ENCODE measurements around the gene BMP7. TPM values are rescaled to one million over a fixed set of nuclear protein-coding genes. Genes with fewer than 3 reads are reported as not detected.

BMP7 gene
- total and polyA plus RNA-seq, 2 experiments from 2014 or later: 15.9 to 22.8 TPM

GRCh38 chr20:57210054-57210910, 56.2 kb downstream of the BMP7 start:
- H3K4me1 Mint-ChIP-seq: peaks cover 25% of the 10 kb centered on the region
- Histone ChIP-seq H3K36me3 (ENCODE audit: insufficient read depth) (no peaks in the 10 kb centered on the region), H3F3A (replicated peaks; ENCODE audit: low read depth) (no peaks in the 10 kb centered on the region), H2AFZ (no peak overlapping the region), H3K27me3 (ENCODE audit: insufficient read depth) (no peaks in the 10 kb centered on the region), H3K4me3 (no peak overlapping the region), H3K4me1 (ENCODE audit: insufficient read depth) (peaks cover 16% of the 10 kb centered on the region), H3K9me2 (ENCODE audit: insufficient read depth) (no peaks in the 10 kb centered on the region), H3K79me2 (replicated peaks; ENCODE audit: insufficient read depth) (no peaks in the 10 kb centered on the region), H3K27ac (ENCODE audit: low read depth) (0 out of 2 replicates have a peak overlapping the region, but pooled peaks have one; percentile 26), H3K4me2 (no peak overlapping the region), H4K20me1 (replicated peaks; ENCODE audit: insufficient read depth) (no peaks in the 10 kb centered on the region)
- H3K36me3 Mint-ChIP-seq (ENCODE audit: low read depth): peaks cover 3% of the 10 kb centered on the region
- H3K4me3 Mint-ChIP-seq: no peak overlapping the region
- H3K27me3 Mint-ChIP-seq (ENCODE audit: insufficient read depth, low read depth, poor library complexity): peaks cover 6% of the 10 kb centered on the region
- DNase-seq (ENCODE audit: low spot score) (no peak), ATAC-seq (no peak)
- H3K9me3 Mint-ChIP-seq: peaks cover 8% of the 10 kb centered on the region
- no peak overlapping the region; the same call in 1 of the 2 replicates for H3K27ac Mint-ChIP-seq
- no peak for TF ChIP-seq CREB1 (CRISPR knock-in tag; IDR thresholded peaks at IDR 0.05; ENCODE audit: low read depth)
- TF ChIP-seq ZNF114 (CRISPR knock-in tag; IDR thresholded peaks at IDR 0.05): no peak
- TF ChIP-seq CTCF (conservative IDR thresholded peaks at IDR 0.05; ENCODE audit: low read depth in 2 of 2): no peak

DNA sequence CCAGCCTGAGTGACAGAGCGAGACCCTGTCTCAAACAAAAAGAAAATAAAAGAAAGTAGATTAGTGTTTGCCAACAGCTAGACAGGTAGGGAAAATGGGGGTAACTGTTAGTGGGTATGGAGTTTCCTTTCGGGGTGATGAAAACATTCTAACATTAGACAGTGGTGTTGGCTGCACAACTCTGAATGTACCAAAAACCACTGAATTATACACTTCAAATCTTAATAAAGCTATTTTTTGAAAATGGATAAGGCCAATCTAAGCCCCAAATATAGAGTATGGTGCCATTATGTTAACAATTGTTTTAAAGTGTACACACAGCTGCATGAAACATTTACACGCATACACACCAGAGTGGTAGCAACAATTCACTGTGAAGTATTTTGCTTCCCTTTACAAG, 57.0 kb downstream of the BMP7 start:
- no peak overlapping the region for H3K4me3 ChIP-seq
- Mint-ChIP-seq H3K36me3 (ENCODE audit: low read depth) (peaks cover 3% of the 10 kb centered on the region), H3K27ac (no peak overlapping the region), H3K4me3 (no peak overlapping the region), H3K4me1 (peaks cover 25% of the 10 kb centered on the region), H3K9me3 (peaks cover 8% of the 10 kb centered on the region), H3K27me3 (ENCODE audit: insufficient read depth, low read depth, poor library complexity) (peaks cover 4% of the 10 kb centered on the region)
- no peak overlapping the region for H2AFZ ChIP-seq
- no peaks in the 10 kb centered on the region for H3K79me2 ChIP-seq (replicated peaks; ENCODE audit: insufficient read depth)
- H3K27me3 ChIP-seq (ENCODE audit: insufficient read depth): no peaks in the 10 kb centered on the region
- ATAC-seq (no peak), DNase-seq (ENCODE audit: low spot score) (no peak)
- no peak overlapping the region for H3K27ac ChIP-seq (ENCODE audit: low read depth)
- no peak overlapping the region for H3K4me2 ChIP-seq
- no peaks in the 10 kb centered on the region for H3K9me2 ChIP-seq (ENCODE audit: insufficient read depth)
- no peaks in the 10 kb centered on the region for H3F3A ChIP-seq (replicated peaks; ENCODE audit: low read depth)
- H3K4me1 ChIP-seq (ENCODE audit: insufficient read depth): peaks cover 16% of the 10 kb centered on the region
- no peaks in the 10 kb centered on the region for H4K20me1 ChIP-seq (replicated peaks; ENCODE audit: insufficient read depth)
- H3K36me3 ChIP-seq (ENCODE audit: insufficient read depth): no peaks in the 10 kb centered on the region
- no peak for TF ChIP-seq EZH2phosphoT487 (IDR thresholded peaks at IDR 0.05; ENCODE audit: unreplicated experiment)
- TF ChIP-seq, protein P1, sequence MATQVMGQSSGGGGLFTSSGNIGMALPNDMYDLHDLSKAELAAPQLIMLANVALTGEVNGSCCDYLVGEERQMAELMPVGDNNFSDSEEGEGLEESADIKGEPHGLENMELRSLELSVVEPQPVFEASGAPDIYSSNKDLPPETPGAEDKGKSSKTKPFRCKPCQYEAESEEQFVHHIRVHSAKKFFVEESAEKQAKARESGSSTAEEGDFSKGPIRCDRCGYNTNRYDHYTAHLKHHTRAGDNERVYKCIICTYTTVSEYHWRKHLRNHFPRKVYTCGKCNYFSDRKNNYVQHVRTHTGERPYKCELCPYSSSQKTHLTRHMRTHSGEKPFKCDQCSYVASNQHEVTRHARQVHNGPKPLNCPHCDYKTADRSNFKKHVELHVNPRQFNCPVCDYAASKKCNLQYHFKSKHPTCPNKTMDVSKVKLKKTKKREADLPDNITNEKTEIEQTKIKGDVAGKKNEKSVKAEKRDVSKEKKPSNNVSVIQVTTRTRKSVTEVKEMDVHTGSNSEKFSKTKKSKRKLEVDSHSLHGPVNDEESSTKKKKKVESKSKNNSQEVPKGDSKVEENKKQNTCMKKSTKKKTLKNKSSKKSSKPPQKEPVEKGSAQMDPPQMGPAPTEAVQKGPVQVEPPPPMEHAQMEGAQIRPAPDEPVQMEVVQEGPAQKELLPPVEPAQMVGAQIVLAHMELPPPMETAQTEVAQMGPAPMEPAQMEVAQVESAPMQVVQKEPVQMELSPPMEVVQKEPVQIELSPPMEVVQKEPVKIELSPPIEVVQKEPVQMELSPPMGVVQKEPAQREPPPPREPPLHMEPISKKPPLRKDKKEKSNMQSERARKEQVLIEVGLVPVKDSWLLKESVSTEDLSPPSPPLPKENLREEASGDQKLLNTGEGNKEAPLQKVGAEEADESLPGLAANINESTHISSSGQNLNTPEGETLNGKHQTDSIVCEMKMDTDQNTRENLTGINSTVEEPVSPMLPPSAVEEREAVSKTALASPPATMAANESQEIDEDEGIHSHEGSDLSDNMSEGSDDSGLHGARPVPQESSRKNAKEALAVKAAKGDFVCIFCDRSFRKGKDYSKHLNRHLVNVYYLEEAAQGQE (IDR thresholded peaks at IDR 0.05; ENCODE audit: unreplicated experiment): no peak
- no peak for TF ChIP-seq EZH2 (IDR thresholded peaks at IDR 0.05; ENCODE audit: low read depth, unreplicated experiment)
- no peak for TF ChIP-seq ZNF114 (CRISPR knock-in tag; IDR thresholded peaks at IDR 0.05)
- no peak for TF ChIP-seq NANOG (IDR thresholded peaks at IDR 0.05; ENCODE audit: borderline replicate concordance)
- TF ChIP-seq STAT1 (IDR thresholded peaks at IDR 0.05; ENCODE audit: unreplicated experiment): no peak
- TF ChIP-seq, protein P2, sequence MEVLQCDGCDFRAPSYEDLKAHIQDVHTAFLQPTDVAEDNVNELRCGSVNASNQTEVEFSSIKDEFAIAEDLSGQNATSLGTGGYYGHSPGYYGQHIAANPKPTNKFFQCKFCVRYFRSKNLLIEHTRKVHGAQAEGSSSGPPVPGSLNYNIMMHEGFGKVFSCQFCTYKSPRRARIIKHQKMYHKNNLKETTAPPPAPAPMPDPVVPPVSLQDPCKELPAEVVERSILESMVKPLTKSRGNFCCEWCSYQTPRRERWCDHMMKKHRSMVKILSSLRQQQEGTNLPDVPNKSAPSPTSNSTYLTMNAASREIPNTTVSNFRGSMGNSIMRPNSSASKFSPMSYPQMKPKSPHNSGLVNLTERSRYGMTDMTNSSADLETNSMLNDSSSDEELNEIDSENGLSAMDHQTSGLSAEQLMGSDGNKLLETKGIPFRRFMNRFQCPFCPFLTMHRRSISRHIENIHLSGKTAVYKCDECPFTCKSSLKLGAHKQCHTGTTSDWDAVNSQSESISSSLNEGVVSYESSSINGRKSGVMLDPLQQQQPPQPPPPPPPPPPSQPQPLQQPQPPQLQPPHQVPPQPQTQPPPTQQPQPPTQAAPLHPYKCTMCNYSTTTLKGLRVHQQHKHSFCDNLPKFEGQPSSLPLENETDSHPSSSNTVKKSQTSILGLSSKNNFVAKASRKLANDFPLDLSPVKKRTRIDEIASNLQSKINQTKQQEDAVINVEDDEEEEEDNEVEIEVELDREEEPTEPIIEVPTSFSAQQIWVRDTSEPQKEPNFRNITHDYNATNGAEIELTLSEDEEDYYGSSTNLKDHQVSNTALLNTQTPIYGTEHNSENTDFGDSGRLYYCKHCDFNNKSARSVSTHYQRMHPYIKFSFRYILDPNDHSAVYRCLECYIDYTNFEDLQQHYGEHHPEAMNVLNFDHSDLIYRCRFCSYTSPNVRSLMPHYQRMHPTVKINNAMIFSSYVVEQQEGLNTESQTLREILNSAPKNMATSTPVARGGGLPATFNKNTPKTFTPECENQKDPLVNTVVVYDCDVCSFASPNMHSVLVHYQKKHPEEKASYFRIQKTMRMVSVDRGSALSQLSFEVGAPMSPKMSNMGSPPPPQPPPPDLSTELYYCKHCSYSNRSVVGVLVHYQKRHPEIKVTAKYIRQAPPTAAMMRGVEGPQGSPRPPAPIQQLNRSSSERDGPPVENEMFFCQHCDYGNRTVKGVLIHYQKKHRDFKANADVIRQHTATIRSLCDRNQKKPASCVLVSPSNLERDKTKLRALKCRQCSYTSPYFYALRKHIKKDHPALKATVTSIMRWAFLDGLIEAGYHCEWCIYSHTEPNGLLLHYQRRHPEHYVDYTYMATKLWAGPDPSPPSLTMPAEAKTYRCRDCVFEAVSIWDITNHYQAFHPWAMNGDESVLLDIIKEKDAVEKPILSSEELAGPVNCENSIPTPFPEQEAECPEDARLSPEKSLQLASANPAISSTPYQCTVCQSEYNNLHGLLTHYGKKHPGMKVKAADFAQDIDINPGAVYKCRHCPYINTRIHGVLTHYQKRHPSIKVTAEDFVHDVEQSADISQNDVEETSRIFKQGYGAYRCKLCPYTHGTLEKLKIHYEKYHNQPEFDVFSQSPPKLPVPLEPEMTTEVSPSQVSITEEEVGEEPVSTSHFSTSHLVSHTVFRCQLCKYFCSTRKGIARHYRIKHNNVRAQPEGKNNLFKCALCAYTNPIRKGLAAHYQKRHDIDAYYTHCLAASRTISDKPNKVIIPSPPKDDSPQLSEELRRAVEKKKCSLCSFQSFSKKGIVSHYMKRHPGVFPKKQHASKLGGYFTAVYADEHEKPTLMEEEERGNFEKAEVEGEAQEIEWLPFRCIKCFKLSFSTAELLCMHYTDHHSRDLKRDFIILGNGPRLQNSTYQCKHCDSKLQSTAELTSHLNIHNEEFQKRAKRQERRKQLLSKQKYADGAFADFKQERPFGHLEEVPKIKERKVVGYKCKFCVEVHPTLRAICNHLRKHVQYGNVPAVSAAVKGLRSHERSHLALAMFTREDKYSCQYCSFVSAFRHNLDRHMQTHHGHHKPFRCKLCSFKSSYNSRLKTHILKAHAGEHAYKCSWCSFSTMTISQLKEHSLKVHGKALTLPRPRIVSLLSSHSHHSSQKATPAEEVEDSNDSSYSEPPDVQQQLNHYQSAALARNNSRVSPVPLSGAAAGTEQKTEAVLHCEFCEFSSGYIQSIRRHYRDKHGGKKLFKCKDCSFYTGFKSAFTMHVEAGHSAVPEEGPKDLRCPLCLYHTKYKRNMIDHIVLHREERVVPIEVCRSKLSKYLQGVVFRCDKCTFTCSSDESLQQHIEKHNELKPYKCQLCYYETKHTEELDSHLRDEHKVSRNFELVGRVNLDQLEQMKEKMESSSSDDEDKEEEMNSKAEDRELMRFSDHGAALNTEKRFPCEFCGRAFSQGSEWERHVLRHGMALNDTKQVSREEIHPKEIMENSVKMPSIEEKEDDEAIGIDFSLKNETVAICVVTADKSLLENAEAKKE (CRISPR knock-in tag; IDR thresholded peaks at IDR 0.05): no peak
- no peak for TF ChIP-seq CREB1 (CRISPR knock-in tag; IDR thresholded peaks at IDR 0.05; ENCODE audit: low read depth)

All from GM23338 (cell line).